Measurements from ENCODE around the gene SYTL2. TPM values are rescaled to one million over a fixed set of nuclear protein-coding genes. Genes with fewer than 3 reads are reported as not detected.
"Not testable (repeated sequence)": the region's sequence is repeated elsewhere in the genome, so short reads cannot be mapped to it uniquely, and the experiment has no call there.

Gene SYTL2, protein sequence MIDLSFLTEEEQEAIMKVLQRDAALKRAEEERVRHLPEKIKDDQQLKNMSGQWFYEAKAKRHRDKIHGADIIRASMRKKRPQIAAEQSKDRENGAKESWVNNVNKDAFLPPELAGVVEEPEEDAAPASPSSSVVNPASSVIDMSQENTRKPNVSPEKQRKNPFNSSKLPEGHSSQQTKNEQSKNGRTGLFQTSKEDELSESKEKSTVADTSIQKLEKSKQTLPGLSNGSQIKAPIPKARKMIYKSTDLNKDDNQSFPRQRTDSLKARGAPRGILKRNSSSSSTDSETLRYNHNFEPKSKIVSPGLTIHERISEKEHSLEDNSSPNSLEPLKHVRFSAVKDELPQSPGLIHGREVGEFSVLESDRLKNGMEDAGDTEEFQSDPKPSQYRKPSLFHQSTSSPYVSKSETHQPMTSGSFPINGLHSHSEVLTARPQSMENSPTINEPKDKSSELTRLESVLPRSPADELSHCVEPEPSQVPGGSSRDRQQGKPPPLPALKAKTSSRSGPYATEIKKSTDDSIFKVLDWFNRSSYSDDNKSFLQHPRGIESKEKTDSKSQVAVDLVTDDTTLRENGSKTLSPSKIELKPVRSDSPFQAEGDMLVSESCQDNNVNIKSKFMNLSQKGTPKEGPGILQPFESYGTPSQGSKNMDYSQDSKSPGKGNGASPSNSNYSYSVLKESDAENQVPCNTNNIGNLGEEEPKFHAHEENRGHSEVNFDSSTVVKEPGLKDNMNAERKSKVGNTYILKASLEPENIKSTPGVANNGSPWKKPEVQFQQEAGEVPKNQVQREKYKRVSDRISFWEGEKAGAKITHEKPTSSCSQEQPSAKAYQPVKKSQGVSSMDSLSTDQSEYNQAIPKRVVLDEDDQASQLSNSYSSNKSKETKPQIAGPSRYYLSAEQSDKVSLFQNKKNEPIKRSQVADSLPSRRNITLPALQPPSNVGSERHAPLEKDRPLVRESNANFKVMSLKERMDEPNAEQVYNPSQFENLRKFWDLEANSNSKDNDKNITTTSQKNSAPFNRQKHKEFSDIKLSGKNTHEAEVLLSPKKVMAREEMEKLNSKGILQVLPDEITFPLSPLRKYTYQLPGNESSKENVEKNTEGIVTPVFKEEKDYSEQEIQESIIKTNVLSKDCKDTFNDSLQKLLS (N-terminal part only)
- 9.3 to 25.1 TPM (median 23.8 TPM) in 3 replicates for total RNA-seq
- long read RNA-seq, full-length matches to known transcripts: 8 of 32 reads
- long read RNA-seq, partial matches to known transcripts: 0 of 32 reads
- long read RNA-seq, other reads (novel, unspliced or antisense): 24 of 32 reads

DNA sequence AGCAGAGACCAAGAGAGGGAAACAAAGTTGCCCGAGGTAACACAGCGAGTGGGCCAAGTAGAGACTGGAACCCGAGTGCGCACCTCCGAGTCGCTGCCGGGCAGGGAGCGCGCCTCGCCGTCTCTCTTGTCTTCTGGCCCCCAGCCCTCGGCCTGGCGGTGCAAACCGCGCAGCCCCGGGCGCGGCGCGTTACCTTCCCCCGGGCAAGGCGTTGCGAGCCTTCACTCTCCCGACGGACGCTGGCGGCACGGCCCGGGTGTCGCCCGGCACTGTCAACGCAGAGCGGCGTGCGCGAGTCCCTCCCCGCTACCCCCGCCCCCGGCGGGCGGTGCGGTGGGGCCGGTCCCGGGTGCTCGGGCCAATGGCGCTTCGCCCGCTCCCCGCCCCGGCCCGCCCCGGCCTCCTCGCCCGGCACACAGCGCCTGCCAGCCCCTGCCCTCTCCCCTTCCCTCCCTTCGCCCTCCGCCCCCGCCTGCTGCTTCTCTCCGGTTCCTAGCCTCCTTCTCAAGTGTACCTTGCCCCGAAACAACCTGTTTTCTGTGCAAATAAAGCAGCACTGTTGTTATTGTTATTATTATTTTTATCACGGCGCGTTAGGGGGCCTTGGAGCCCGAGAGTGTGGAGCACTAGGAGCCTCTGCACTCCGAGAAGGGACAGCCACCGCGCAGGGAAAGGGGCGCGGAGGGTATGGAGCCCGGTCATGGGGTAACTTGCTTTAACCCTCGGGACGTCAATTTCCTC, at the start of gene SYTL2:
SYTL2 (minus strand) TSS at position 271 of the 741 bp plus-strand sequence. CDS start 53,416 bp downstream, outside the sequence.
- Mint-ChIP-seq H3K27me3 (ENCODE audit: low read depth) (no peaks in the 10 kb centered on the region), H3K36me3 (ENCODE audit: low read depth) (no peaks in the 10 kb centered on the region), H3K4me3 (ENCODE audit: unreplicated experiment) (peak within 1 kb of the TSS; percentile 79), H3K27ac (ENCODE audit: unreplicated experiment) (peak within 1 kb of the TSS; percentile 41), H3K4me1 (ENCODE audit: low read depth) (peaks cover 22% of the 10 kb centered on the region), H3K9me3 (ENCODE audit: low read depth) (no peaks in the 10 kb centered on the region)
- no peak for DNase-seq (ENCODE audit: low spot score)
- TF ChIP-seq, protein P1, sequence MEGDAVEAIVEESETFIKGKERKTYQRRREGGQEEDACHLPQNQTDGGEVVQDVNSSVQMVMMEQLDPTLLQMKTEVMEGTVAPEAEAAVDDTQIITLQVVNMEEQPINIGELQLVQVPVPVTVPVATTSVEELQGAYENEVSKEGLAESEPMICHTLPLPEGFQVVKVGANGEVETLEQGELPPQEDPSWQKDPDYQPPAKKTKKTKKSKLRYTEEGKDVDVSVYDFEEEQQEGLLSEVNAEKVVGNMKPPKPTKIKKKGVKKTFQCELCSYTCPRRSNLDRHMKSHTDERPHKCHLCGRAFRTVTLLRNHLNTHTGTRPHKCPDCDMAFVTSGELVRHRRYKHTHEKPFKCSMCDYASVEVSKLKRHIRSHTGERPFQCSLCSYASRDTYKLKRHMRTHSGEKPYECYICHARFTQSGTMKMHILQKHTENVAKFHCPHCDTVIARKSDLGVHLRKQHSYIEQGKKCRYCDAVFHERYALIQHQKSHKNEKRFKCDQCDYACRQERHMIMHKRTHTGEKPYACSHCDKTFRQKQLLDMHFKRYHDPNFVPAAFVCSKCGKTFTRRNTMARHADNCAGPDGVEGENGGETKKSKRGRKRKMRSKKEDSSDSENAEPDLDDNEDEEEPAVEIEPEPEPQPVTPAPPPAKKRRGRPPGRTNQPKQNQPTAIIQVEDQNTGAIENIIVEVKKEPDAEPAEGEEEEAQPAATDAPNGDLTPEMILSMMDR (IDR thresholded peaks at IDR 0.05): peak; percentile 44

DNA sequence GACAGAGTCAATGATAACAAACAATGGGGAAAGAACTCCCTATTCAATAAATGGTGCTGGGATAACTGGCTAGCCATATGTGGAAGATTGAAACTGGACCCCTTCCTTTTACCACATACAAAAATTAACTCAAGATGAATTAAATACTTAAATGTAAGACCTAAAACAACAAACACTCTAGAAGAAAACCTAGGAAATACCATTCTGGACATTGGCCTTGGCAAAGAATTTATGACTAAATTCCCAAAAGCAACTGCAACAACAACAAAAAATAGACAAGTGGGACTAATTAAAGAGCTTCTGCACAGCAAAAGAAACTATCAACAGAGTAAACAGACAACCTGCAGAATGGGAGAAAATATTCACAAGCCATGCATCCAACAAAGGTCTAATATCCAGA, 48.6 kb upstream of the SYTL2 start:
- not testable (repeated sequence) for H3K4me3 Mint-ChIP-seq (ENCODE audit: unreplicated experiment); H3K27ac Mint-ChIP-seq (ENCODE audit: unreplicated experiment); H3K4me1 Mint-ChIP-seq (ENCODE audit: low read depth); H3K27me3 Mint-ChIP-seq (ENCODE audit: low read depth); H3K9me3 Mint-ChIP-seq (ENCODE audit: low read depth); DNase-seq (ENCODE audit: low spot score); H3K36me3 Mint-ChIP-seq (ENCODE audit: low read depth)

GRCh38 chr11:85857098-85857497, 46.2 kb upstream of the SYTL2 start:
- Mint-ChIP-seq H3K27me3 (ENCODE audit: low read depth) (no peaks in the 10 kb centered on the region), H3K27ac (ENCODE audit: unreplicated experiment) (no peak overlapping the region), H3K4me3 (ENCODE audit: unreplicated experiment) (no peak overlapping the region), H3K4me1 (ENCODE audit: low read depth) (peaks cover 15% of the 10 kb centered on the region), H3K36me3 (ENCODE audit: low read depth) (no peaks in the 10 kb centered on the region), H3K9me3 (ENCODE audit: low read depth) (peaks cover 7% of the 10 kb centered on the region)
- no peak for DNase-seq (ENCODE audit: low spot score)
- TF ChIP-seq, protein P1 (IDR thresholded peaks at IDR 0.05): no peak

DNA sequence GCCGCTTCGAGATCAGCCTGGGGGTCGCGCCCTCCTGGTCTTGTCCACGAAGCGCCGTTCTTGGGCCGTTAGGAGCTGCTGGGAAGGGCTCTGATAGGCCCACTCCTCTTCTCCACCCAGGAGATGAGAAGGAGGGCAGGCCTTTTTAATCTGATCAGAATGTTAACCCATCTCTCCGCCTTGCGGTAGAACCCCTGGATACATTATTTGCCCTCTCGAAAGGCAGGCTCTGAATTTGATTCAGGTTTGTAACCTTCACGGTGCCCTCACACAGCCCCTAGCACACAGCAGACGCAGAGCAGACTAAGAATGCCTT, 44.4 kb upstream of the SYTL2 start, which contains the start of gene CCDC83:
CCDC83 (plus strand) TSS at position 43 of the 316 bp plus-strand sequence. CDS start 9,741 bp downstream, outside the sequence.
- Mint-ChIP-seq H3K27ac (ENCODE audit: unreplicated experiment) (peak within 1 kb of the TSS; percentile 96), H3K4me1 (ENCODE audit: low read depth) (peaks cover 15% of the 10 kb centered on the region), H3K4me3 (ENCODE audit: unreplicated experiment) (peak within 1 kb of the TSS; percentile 88), H3K9me3 (ENCODE audit: low read depth) (peaks cover 7% of the 10 kb centered on the region), H3K36me3 (ENCODE audit: low read depth) (no peaks in the 10 kb centered on the region), H3K27me3 (ENCODE audit: low read depth) (no peaks in the 10 kb centered on the region)
- no peak for DNase-seq (ENCODE audit: low spot score)
- TF ChIP-seq, protein P1 (IDR thresholded peaks at IDR 0.05): no peak
